ENCODE measurements around the gene SNX1. TPM values are rescaled to one million over a fixed set of nuclear protein-coding genes. Genes with fewer than 3 reads are reported as not detected.

The SNX1 gene
- total and polyA plus RNA-seq, 2 of the 13 experiments (the other 11 are each of a cell fraction or from before 2014, with no cell fraction given), result 29.3 to 60.1 TPM

GRCh38 chr15:64092864-64093626 is 2.7 kb upstream of the SNX1 start (continued):
- TF ChIP-seq ZHX1 (CRISPR knock-in tag; IDR thresholded peaks at IDR 0.05; ENCODE audit: low read depth) (no peak), USF2 (IDR thresholded peaks at IDR 0.05; ENCODE audit: low read depth, low read length) (peak; percentile 56), USF2 (CRISPR knock-in tag; IDR thresholded peaks at IDR 0.05; ENCODE audit: borderline replicate concordance) (peak; percentile 84; the same call in 1 of the 2 replicates), SOX6 (IDR thresholded peaks at IDR 0.05) (no peak), SOX6 (CRISPR knock-in tag; IDR thresholded peaks at IDR 0.05) (0 out of 2 replicates have a peak, but pooled peaks have one; percentile 1), SALL2 (CRISPR knock-in tag; IDR thresholded peaks at IDR 0.05) (no peak), ZBTB49 (CRISPR knock-in tag; IDR thresholded peaks at IDR 0.05; ENCODE audit: borderline replicate concordance) (no peak), ZFX (CRISPR knock-in tag; IDR thresholded peaks at IDR 0.05; ENCODE audit: low read depth) (0 out of 2 replicates have a peak, but pooled peaks have one; percentile 12), SIN3A (IDR thresholded peaks at IDR 0.05; ENCODE audit: borderline replicate concordance, low read depth, low read length) (peak; percentile 62; the same call in 1 of the 2 replicates), ZNF230 (CRISPR knock-in tag; IDR thresholded peaks at IDR 0.05) (no peak), ZBTB25 (CRISPR knock-in tag; IDR thresholded peaks at IDR 0.05) (no peak), HMGXB4 (CRISPR knock-in tag; IDR thresholded peaks at IDR 0.05; ENCODE audit: borderline replicate concordance in 1 of 2, low read depth in 1 of 2) (peak; percentile 59 to 78), SNRNP70 (IDR thresholded peaks at IDR 0.05; ENCODE audit: low read depth, low read length) (no peak)

Measured in HepG2 (cell line).